Activated CD8-positive, alpha-beta memory T cell treated with anti-CD3 and anti-CD28 coated beads for 4 hours (primary cell): Measurements from ENCODE around the gene CCDC106.

Source experiments
- DNase-seq, 2 donors: peaks; one replicate each; pipeline ENCODE4 v3.0.0-alpha.2; 2020; ENCODE audit warnings: low read depth in 2 of 2

Gene CCDC106

GRCh38 chr19:55635856-55636440 lies 12.1 kb upstream of the CCDC106 start:
- no peak for DNase-seq

- DNase-seq: no peak
Observed at GRCh38 chr19:55636723-55637122, 11.3 kb upstream of the CCDC106 start.

GRCh38 chr19:55637534-55637933 lies 10.5 kb upstream of the CCDC106 start:
- no peak for DNase-seq

- DNase-seq: no peak
Observed at GRCh38 chr19:55638864-55639359, 9.1 kb upstream of the CCDC106 start.

GRCh38 chr19:55640043-55640576 lies 7.9 kb upstream of the CCDC106 start:
- DNase-seq: peak in 1 of 2 donors; percentile 44

- DNase-seq: no peak
Observed at GRCh38 chr19:55640577-55641425, 7.2 kb upstream of the CCDC106 start, which contains the start of gene ZNF580. ZNF580 (plus strand) TSS chr19:55641002; CDS start chr19:55642509, 1,507 bp downstream.

- no peak for DNase-seq
Observed at GRCh38 chr19:55641426-55642152, 6.4 kb upstream of the CCDC106 start.

GRCh38 chr19:55642153-55643002 lies 5.6 kb upstream of the CCDC106 start:
- DNase-seq: no peak

GRCh38 chr19:55643003-55643886 lies 4.8 kb upstream of the CCDC106 start, which contains the start of gene ZNF581:
ZNF581 (plus strand) TSS chr19:55643649; CDS start chr19:55644572, 923 bp downstream.
- DNase-seq: peak; percentile 60 to 69

GRCh38 chr19:55643887-55644176 lies 4.2 kb upstream of the CCDC106 start:
- no peak for DNase-seq

- DNase-seq: no peak
Observed at GRCh38 chr19:55644191-55644833, 3.7 kb upstream of the CCDC106 start.

GRCh38 chr19:55644842-55645511 lies 3.0 kb upstream of the CCDC106 start:
- DNase-seq: no peak

- DNase-seq: no peak
Observed at GRCh38 chr19:55645512-55645881, 2.5 kb upstream of the CCDC106 start.

- no peak for DNase-seq
Observed at GRCh38 chr19:55646889-55647731, 902 bp upstream of the CCDC106 start.

GRCh38 chr19:55648585-55649267 lies 714 bp downstream of the CCDC106 start:
- DNase-seq: no peak

- DNase-seq: no peak
Observed at GRCh38 chr19:55649268-55650125, 1.5 kb downstream of the CCDC106 start.

GRCh38 chr19:55650126-55650557 lies 2.1 kb downstream of the CCDC106 start:
- no peak for DNase-seq
